ENCODE measurements around the gene SLC24A4.

The SLC24A4 gene

DNA sequence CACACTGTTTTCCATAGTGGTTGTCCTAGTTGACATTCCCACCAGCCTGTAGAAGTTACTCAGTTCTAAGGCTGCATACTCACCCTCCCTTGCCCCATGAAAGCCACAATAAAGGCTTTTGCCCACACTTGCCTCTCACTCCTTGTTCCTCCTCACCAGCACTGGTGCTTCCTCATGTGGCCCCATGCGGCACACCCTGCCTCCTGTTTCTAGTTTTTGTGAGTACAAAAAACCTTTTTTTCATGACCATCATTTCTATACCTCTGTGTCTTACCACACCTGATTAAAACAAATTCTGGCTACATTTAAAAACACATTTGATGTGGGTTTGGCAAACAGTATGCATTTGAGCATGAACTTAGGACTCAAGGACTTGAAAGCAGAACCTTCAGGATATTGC lies 149.9 kb downstream of the SLC24A4 start:
- 95% methylated on average over 1 of the region's 1 CpG for WGBS

DNA sequence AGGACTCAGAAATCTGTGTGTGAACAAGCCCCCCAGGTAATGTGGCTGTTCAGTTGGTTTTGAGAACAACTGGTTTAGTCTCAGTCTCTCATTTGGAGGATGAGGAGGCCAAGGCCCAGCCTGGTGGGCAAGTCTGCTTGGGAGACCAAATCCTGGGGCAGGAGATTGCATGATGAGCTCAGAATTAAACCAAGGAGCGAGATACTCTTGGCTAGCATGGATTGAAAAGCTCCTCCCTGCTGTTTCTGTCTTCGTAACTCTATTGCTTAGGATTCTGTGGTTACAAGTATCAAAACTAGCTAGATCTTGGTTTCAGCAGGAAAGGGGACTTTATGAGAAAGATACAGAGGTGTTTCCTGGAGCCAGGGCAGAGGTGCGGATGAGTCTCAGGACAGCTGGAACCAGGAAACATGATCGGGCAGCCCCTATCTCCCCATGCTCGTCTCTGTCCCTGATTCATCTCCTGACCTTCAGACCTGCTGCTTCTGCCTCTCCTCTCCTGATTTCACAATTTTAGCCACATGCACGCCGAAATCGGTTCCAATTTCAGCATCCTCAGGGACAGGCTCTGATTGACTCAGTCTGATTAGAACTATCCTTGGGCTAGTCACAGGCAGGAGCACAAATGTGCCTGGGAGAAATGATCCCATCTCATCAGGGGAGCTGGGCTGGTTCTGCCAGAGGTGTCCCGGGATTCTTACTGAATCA lies 150.4 kb downstream of the SLC24A4 start:
- H3K27ac ChIP-seq (ENCODE audit: low read depth, low read length) = no peak overlapping the region
- no peaks in the 10 kb centered on the region for H3K27me3 ChIP-seq (ENCODE audit: insufficient read depth, low read length)
- no peaks in the 10 kb centered on the region for H3K36me3 ChIP-seq (ENCODE audit: insufficient read depth, low read length)
- no peak overlapping the region for H3K9ac ChIP-seq (ENCODE audit: low read depth, low read length)
- H3K4me3 ChIP-seq (ENCODE audit: low read length) = no peak overlapping the region
- H3K9me3 ChIP-seq (ENCODE audit: insufficient read depth, low read depth, low read length) = peaks cover 5% of the 10 kb centered on the region; the same call in 1 of the 2 replicates
- H3K4me1 ChIP-seq (ENCODE audit: insufficient read depth, low read length) = peaks cover 20% of the 10 kb centered on the region
- 88% methylated on average over 9 of the region's 9 CpGs for WGBS

More for the DNA sequence above, 149.9 kb downstream of the SLC24A4 start:
- peaks cover 20% of the 10 kb centered on the region for H3K4me1 ChIP-seq (ENCODE audit: insufficient read depth, low read length)
- no peak overlapping the region for H3K9ac ChIP-seq (ENCODE audit: low read depth, low read length)
- no peak overlapping the region for H3K4me3 ChIP-seq (ENCODE audit: low read length)
- peaks cover 5% of the 10 kb centered on the region; the same call in 1 of the 2 replicates for H3K9me3 ChIP-seq (ENCODE audit: insufficient read depth, low read depth, low read length)
- H3K27me3 ChIP-seq (ENCODE audit: insufficient read depth, low read length) = no peaks in the 10 kb centered on the region
- no peaks in the 10 kb centered on the region for H3K36me3 ChIP-seq (ENCODE audit: insufficient read depth, low read length)
- H3K27ac ChIP-seq (ENCODE audit: low read depth, low read length) = no peak overlapping the region

DNA sequence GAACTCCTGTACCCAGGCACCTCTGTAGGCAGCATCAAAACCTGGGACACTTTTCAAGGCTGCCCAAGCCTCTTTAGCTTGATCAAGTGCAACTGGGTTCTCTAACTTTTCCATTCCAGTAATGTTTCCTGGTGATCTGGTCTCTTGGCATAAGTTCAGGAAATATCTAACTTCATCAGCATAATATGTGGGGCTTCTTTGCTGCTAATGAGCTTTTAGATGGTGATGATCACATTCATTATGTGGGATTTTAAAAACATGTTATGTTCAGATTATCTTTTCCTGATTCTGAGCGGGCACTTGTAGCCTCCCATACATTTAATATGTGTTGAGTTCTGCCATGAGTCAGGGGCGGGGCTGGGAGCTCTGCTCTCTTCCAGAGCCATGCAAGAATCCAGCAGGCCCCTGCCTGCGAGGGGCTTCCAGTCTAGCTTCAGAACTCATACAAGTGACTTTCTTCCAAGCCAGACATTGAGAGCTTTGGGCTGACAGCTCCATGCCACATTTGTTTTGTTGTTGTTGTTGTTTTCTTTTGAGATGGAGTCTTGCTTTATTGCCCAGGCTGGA lies 151.1 kb downstream of the SLC24A4 start:
- Histone ChIP-seq H3K4me1 (ENCODE audit: insufficient read depth, low read length) (peaks cover 20% of the 10 kb centered on the region), H3K36me3 (ENCODE audit: insufficient read depth, low read length) (no peaks in the 10 kb centered on the region), H3K9ac (ENCODE audit: low read depth, low read length) (no peak overlapping the region), H3K9me3 (ENCODE audit: insufficient read depth, low read depth, low read length) (peaks cover 5% of the 10 kb centered on the region; the same call in 1 of the 2 replicates), H3K27ac (ENCODE audit: low read depth, low read length) (no peak overlapping the region), H3K27me3 (ENCODE audit: insufficient read depth, low read length) (no peaks in the 10 kb centered on the region), H3K4me3 (ENCODE audit: low read length) (no peak overlapping the region)
- 94% methylated on average over 3 of the region's 3 CpGs for WGBS

DNA sequence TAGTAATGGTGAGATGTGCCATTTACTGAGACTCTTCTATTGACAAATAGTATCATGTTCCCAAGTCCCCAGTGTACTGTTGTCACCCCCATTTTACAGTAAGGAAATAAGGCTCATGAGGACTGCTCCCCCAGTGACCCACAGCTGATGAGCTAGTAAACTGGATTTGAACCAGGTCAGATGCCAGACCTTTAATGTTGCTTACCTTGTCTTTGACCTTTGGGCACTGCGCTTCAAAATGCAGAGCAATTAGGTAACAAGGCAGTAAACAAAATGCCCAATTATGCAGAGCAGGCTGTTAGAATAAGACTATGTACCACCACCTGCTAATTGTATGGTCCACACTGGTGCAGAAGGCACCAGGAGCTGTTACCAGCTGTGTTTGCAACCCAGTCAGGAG lies 152.1 kb downstream of the SLC24A4 start:
- H3K27ac ChIP-seq (ENCODE audit: low read depth, low read length) = no peak overlapping the region

DNA sequence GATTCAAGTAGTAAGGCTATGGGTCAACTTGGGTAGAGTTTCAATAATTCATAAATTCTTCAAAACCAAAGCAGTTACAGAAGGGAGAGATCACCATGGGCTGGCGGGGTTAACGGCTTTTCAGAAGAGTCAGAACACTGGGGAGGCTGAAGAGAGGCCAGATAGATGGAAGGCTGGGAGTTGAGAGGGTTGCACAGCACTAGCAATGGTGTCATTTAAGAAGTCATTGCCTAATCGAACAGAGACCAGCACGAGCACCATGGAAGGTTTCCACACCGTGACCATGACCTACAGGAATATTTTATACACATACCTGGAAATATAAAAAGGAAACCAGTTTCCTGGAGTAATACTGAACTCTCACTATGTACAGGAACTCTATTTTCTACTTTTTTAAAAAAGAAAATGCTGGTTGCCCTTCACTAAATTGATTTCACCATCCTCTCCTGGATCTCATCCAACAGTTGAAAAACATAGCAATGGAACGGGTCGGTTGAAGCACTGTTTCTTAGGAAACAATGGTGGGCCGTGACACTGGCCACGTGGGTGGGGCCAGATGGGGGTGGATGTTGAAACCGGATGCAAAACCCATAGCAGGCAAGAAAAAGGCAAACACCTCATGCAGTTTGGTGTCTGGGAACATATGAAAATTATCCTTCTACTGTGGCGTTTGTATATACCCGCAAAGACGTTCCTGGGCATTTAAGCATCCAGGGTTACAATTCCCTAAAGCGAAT lies 152.7 kb downstream of the SLC24A4 start:
- Histone ChIP-seq H3K36me3 (ENCODE audit: insufficient read depth, low read length) (no peaks in the 10 kb centered on the region), H3K9me3 (ENCODE audit: insufficient read depth, low read depth, low read length) (no peaks in the 10 kb centered on the region), H3K9ac (ENCODE audit: low read depth, low read length) (no peak overlapping the region), H3K27ac (ENCODE audit: low read depth, low read length) (no peak overlapping the region), H3K4me1 (ENCODE audit: insufficient read depth, low read length) (peaks cover 15% of the 10 kb centered on the region), H3K4me3 (ENCODE audit: low read length) (no peak overlapping the region), H3K27me3 (ENCODE audit: insufficient read depth, low read length) (no peaks in the 10 kb centered on the region)
- 92% methylated on average over 14 of the region's 14 CpGs for WGBS

More for the DNA sequence above, 152.1 kb downstream of the SLC24A4 start:
- H3K4me1 ChIP-seq (ENCODE audit: insufficient read depth, low read length) = peaks cover 20% of the 10 kb centered on the region
- 93% methylated on average over 1 of the region's 1 CpG for WGBS
- H3K9ac ChIP-seq (ENCODE audit: low read depth, low read length) = no peak overlapping the region
- H3K27me3 ChIP-seq (ENCODE audit: insufficient read depth, low read length) = no peaks in the 10 kb centered on the region
- no peaks in the 10 kb centered on the region for H3K36me3 ChIP-seq (ENCODE audit: insufficient read depth, low read length)
- H3K4me3 ChIP-seq (ENCODE audit: low read length) = no peak overlapping the region
- H3K9me3 ChIP-seq (ENCODE audit: insufficient read depth, low read depth, low read length) = no peaks in the 10 kb centered on the region

DNA sequence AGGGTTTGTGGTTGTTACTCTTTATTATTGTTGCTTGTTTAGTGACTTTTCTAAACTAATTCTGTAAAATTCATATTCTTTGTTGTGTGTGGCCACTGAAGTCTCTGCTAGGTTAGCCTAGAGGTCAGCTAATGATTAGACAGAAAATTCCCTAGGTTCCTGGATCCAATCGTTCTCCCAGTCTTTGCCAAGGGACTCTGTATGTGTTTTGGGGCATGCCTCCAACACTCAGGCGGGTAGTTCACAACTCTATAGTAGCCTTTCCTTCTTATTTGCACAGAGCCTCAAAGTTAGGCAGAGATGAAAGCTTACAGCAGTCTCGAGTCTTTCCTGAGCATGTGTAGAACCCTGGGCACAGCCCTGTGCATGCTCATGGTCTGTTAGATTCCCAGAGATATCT lies 157.9 kb downstream of the SLC24A4 start:
- Histone ChIP-seq H3K9me3 (ENCODE audit: insufficient read depth, low read depth, low read length) (no peaks in the 10 kb centered on the region), H3K27me3 (ENCODE audit: insufficient read depth, low read length) (no peaks in the 10 kb centered on the region), H3K27ac (ENCODE audit: low read depth, low read length) (no peak overlapping the region), H3K9ac (ENCODE audit: low read depth, low read length) (no peak overlapping the region), H3K36me3 (ENCODE audit: insufficient read depth, low read length) (no peaks in the 10 kb centered on the region), H3K4me1 (ENCODE audit: insufficient read depth, low read length) (no peaks in the 10 kb centered on the region), H3K4me3 (ENCODE audit: low read length) (no peak overlapping the region)
- WGBS = 87% methylated on average over 3 of the region's 3 CpGs

DNA sequence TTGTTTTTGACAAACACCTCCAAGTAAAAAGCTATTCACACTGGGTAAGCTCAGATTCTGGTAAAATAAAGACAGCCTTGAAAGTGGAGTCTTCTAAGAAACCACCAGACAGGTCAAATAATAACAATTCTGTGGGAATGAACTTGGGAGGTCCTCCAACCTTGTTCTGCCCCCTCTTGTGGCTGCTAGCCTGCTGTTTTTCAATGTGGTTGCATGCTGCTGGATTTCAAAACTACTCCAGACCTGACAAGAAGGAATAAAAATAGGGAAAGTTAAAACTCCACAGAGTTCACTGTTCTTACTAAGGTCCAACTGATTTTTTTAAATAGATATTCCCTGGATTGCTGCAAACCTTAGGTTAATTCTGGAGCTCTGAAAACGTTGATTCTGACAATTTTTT lies 158.4 kb downstream of the SLC24A4 start:
- Histone ChIP-seq H3K9ac (ENCODE audit: low read depth, low read length) (no peak overlapping the region), H3K36me3 (ENCODE audit: insufficient read depth, low read length) (no peaks in the 10 kb centered on the region), H3K27me3 (ENCODE audit: insufficient read depth, low read length) (no peaks in the 10 kb centered on the region), H3K27ac (ENCODE audit: low read depth, low read length) (no peak overlapping the region), H3K4me1 (ENCODE audit: insufficient read depth, low read length) (no peaks in the 10 kb centered on the region), H3K9me3 (ENCODE audit: insufficient read depth, low read depth, low read length) (no peaks in the 10 kb centered on the region), H3K4me3 (ENCODE audit: low read length) (no peak overlapping the region)
- 71% methylated on average over 1 of the region's 1 CpG for WGBS

DNA sequence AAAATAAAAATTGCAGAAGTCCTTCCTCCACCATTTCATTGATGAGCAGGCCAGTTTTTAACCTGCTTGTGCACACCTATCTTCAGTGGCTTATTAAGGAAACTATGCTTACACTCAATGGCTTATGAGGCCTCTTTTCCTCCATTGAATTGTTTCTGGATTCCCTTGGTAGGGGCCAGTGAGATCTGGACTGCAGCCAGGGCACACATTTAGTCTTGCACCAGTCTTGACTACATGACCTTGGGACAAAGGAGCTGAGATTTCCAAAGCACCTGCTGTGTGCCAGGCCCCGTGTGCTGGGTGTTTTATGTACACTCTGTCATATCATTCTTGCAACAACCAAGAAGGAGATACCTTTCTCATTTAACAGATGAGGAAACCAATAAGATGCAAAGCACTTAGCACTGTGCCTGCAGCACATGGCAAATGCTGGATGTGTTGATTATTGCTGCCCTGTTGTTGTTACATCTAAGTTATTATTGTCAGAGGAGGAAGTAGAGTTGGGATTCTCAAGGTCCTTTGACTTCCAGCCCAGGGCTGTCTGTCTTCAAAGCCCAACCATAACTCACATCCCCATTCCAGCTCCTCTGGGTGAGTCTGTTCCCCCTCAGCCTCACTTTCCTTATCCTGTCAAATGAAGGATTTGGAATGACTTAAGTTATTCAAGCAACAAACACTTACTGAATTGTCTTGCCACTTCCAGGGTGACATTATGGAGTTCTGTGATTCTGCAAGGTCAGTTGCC lies 159.0 kb downstream of the SLC24A4 start:
- Histone ChIP-seq H3K36me3 (ENCODE audit: insufficient read depth, low read length) (no peaks in the 10 kb centered on the region), H3K27ac (ENCODE audit: low read depth, low read length) (no peak overlapping the region), H3K4me1 (ENCODE audit: insufficient read depth, low read length) (no peaks in the 10 kb centered on the region), H3K9ac (ENCODE audit: low read depth, low read length) (no peak overlapping the region), H3K4me3 (ENCODE audit: low read length) (no peak overlapping the region), H3K27me3 (ENCODE audit: insufficient read depth, low read length) (no peaks in the 10 kb centered on the region), H3K9me3 (ENCODE audit: insufficient read depth, low read depth, low read length) (no peaks in the 10 kb centered on the region)
- WGBS = 100% methylated on average over 1 of the region's 1 CpG

DNA sequence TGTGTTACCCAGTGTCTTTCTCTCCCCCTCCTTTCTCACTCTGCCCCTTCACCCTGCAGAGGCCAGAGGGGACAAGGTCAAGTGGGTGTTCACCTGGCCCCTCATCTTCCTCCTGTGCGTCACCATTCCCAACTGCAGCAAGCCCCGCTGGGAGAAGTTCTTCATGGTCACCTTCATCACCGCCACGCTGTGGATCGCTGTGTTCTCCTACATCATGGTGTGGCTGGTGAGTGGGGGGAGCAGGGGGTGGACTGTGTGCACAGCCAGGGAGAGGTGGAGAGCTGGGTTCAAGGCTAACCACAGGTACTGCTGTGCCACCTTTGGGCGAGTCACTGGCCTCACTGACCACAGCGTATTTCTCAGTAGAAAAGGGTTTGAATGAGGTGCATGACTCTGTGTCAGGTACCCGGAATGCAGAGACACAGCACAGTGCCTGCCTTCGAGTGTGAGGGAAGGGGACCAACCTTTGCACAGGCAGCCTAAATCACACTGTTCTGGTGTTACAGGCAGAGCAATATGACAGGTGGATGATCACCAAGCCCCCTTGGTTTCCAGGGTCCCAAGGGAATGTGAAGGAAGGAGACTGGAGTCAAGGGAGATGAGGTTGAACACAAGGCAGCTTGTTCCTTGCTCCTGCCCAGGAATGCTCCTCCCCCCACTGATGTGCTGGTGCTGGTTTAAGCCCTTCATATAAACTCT lies 159.8 kb downstream of the SLC24A4 start:
- no peaks in the 10 kb centered on the region for H3K9me3 ChIP-seq (ENCODE audit: insufficient read depth, low read depth, low read length)
- H3K4me3 ChIP-seq (ENCODE audit: low read length) = no peak overlapping the region
- peaks cover 5% of the 10 kb centered on the region for H3K4me1 ChIP-seq (ENCODE audit: insufficient read depth, low read length)
- H3K9ac ChIP-seq (ENCODE audit: low read depth, low read length) = no peak overlapping the region
- no peaks in the 10 kb centered on the region for H3K36me3 ChIP-seq (ENCODE audit: insufficient read depth, low read length)
- H3K27me3 ChIP-seq (ENCODE audit: insufficient read depth, low read length) = no peaks in the 10 kb centered on the region
- WGBS = 95% methylated on average over 9 of the region's 9 CpGs
- no peak overlapping the region for H3K27ac ChIP-seq (ENCODE audit: low read depth, low read length)

DNA sequence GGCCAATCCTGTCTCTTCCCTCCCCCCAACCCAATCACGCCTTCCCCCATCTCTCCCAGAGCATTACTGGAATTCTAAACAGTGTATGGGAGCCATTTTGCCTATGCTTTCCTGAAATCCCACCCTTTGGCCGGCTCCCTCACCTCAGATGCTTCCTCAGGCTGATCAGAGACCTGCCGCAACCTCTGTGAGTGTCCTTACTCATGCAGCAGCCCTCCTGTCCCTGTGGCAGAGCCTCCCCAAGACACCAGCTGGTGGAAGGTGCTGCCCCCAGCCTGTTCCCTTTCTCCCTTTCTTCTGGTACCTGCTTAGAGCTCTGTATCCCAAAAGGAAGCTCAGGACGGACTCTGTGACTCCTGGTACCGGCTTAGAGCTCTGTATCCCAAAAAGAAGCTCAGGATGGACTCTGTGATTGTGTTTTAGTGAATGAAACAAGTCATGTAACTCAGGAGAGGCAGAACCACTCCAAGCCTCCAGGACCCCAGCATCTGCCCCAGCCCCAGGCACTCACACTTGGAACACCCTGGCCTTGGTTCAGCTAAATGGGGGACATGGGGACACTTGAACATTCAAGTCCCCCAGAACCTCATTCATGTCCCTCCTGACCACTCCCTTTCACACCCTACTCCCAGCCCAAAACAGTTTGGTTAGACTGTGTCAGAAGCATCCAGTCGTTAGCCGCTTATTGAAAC lies 161.3 kb downstream of the SLC24A4 start:
- H3K27ac ChIP-seq (ENCODE audit: low read depth, low read length) = no peak overlapping the region
- no peaks in the 10 kb centered on the region for H3K9me3 ChIP-seq (ENCODE audit: insufficient read depth, low read depth, low read length)
- H3K27me3 ChIP-seq (ENCODE audit: insufficient read depth, low read length) = no peaks in the 10 kb centered on the region
- peaks cover 5% of the 10 kb centered on the region for H3K4me1 ChIP-seq (ENCODE audit: insufficient read depth, low read length)
- no peaks in the 10 kb centered on the region for H3K36me3 ChIP-seq (ENCODE audit: insufficient read depth, low read length)
- H3K9ac ChIP-seq (ENCODE audit: low read depth, low read length) = no peak overlapping the region
- WGBS = 90% methylated on average over 7 of the region's 7 CpGs
- no peak overlapping the region for H3K4me3 ChIP-seq (ENCODE audit: low read length)
